Astrocyte of the cerebellum (primary cell): Measurements from ENCODE around the gene BCL11A.

Source experiments
- DNase-seq: peaks from one replicate; pipeline ENCODE4 v3.0.0-alpha.2; 2011; ENCODE audit warnings: low read depth
- H3K4me3 ChIP-seq: 2 replicates; pipeline ENCODE4 v1.5.1; 2011; ENCODE audit warnings: mild to moderate bottlenecking, low read depth, low read length, moderate library complexity
- in situ Hi-C: cut with HindIII; loops from 2 replicates; pipeline ENCODE4 v1.10.0; 2017; ENCODE audit warnings: low sequenced_read_pairs
- TF ChIP-seq, protein P1 (sequence below): IDR thresholded peaks from 2 replicates; pipeline ENCODE4 v1.5.1; 2012; ENCODE audit warnings: low read length, low read depth, moderate library complexity, mild to moderate bottlenecking; ENCODE audit errors: missing control alignments

Gene BCL11A

DNA sequence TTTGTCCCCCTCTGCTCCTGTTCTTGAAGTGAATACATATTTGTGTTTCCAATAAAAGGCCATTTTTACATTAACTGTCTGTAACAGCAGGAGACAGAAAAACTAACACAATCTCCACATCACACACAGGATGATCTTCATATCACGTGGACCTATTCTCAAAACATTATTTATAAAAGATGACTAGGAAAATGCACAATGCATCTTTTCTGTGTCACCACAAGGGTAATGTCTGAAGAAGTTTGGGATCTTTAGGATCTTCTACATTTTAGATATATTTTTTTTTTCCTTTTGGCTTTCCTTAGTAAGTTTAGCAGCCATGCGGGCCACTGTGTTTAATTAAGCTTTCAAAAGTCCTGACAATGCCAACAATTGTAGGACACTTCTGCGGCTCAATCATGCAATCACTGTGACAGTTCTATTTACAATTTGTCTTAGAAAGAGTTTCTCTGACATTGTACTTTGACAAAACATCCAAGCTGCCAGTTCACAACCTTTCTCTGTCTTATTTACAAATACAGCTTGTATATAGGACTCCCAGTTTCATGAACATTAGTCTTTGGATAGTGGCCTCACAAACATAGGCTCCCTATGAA is 12.3 kb downstream of the BCL11A start:
- TF ChIP-seq, protein P1, sequence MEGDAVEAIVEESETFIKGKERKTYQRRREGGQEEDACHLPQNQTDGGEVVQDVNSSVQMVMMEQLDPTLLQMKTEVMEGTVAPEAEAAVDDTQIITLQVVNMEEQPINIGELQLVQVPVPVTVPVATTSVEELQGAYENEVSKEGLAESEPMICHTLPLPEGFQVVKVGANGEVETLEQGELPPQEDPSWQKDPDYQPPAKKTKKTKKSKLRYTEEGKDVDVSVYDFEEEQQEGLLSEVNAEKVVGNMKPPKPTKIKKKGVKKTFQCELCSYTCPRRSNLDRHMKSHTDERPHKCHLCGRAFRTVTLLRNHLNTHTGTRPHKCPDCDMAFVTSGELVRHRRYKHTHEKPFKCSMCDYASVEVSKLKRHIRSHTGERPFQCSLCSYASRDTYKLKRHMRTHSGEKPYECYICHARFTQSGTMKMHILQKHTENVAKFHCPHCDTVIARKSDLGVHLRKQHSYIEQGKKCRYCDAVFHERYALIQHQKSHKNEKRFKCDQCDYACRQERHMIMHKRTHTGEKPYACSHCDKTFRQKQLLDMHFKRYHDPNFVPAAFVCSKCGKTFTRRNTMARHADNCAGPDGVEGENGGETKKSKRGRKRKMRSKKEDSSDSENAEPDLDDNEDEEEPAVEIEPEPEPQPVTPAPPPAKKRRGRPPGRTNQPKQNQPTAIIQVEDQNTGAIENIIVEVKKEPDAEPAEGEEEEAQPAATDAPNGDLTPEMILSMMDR = no peak
- no peak overlapping the region for H3K4me3 ChIP-seq
- in situ Hi-C loops = no loop called here
- DNase-seq = no peak

DNA sequence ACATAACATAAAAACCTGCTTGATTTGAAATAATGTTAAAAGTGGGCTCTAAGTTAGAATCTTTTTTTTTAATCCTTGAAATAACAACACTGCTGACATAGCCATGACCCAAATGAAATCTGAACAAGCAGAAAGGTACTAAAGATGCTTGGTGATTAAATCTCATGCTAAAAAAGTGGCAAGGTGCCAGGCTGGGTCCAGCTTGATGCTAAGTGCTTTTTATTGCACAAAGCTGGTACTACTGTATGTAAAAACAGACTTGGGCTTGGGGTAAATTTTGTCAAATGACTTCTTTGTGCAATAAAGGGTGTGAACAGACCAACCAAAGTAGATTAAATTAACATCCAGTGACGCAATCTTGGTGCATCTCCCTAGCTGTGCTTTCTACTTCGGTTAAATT is 13.4 kb downstream of the BCL11A start:
- in situ Hi-C loops = no loop called here
- no peak for DNase-seq
- no peak overlapping the region for H3K4me3 ChIP-seq
- TF ChIP-seq, protein P1 = no peak

DNA sequence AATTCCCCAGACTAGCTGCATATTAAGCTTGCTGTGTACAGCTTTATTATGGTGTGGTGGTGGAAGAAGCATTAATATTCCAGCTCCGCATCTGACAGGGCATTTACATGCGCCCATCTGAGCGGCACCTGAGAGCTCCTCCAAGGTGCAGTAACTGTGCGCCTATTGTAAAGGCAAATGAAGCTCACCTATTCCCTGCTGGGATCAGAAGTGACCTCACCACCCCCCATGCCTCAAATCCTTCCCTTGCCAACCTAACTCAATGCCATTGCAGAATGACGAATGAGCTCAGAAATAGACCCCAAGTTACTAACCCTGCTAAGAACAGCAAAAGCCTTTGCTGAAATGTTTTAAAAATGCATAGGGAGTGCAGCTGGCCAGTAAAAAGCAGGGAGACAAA is 14.3 kb downstream of the BCL11A start:
- in situ Hi-C loops = no loop called here
- no peak for DNase-seq
- H3K4me3 ChIP-seq = no peak overlapping the region
- TF ChIP-seq, protein P1 = no peak

DNA sequence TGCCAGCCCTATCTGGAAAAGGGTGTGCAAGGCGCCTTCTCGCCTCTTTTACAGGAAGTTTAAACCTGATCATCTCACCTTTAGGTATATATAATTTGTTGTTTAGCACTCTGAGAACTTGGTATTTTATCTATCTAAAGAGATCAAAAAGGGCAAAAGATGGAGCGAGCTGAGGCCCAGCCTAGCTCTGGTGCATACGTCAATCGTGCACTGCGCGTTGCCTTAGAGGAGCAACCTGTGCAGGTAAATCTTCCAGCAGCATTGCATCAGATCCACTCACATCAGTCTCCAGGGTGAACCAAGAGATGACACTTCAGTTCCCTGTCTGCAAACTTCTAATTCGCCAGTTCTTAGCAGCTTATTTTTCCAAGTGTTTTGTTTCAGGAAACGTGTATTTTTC is 15.4 kb downstream of the BCL11A start:
- DNase-seq = no peak
- TF ChIP-seq, protein P1 = no peak
- no peak overlapping the region for H3K4me3 ChIP-seq
- in situ Hi-C loops = no loop called here

DNA sequence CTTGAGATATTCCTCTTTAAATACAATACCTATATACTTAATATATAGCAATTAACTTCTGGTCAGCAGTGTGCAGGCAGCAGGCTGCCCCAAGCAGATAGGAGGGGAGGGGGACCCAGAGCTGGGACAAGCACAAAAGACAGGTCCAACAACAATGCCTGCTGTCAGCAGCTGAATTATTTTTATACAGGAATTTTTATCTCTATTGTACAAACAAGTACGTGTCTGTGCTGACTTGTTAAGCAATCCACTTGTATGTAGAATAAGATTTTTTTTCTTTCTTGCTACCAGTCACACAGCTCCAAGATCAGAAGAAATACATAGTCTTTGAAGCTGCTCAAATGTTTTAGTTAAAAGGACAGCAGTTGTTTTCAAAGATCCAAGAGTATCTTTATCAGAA is 16.7 kb downstream of the BCL11A start:
- TF ChIP-seq, protein P1 = no peak
- DNase-seq = no peak
- H3K4me3 ChIP-seq = no peak overlapping the region
- in situ Hi-C loops = no loop called here

DNA sequence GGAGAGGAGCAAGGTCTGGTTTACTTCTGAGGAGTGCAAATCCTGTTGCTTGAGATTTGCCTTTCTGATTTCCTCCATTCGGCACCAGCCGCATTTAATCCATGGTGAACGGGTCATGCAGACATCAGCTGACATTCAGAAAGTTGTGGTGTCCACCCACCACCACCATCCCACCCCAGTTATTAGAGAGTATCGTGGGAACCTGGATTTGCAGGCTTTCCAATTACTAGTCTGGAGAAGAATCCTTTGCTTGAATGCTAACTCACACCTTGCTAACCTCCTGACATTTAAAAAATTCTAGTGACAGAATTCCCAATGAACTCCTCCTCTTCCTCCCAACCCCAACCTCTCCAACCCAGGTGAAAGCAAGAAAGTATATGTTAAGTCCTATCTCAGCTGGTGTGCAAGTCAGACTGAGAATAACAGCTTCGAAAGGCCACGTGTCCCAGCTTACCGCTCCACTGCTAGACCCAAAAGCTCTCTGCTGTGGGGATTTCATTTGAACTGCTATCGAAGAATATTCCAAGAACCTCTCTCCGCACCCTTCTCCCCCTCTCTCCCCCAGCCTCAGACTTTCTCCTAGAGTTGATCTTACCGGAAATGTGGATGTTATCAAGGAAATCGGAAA is 17.7 kb downstream of the BCL11A start:
- H3K4me3 ChIP-seq = no peak overlapping the region
- DNase-seq = no peak
- in situ Hi-C loops = no loop called here
- TF ChIP-seq, protein P1 = no peak
